Measurements from ENCODE around the gene PRELP.

GRCh38 chr1:203519896-203520295 lies 44.3 kb downstream of the PRELP start:
- TF ChIP-seq ZBTB17 (tag by site-specific recombination; IDR thresholded peaks at IDR 0.05), result no peak
- no peak for TF ChIP-seq CTCF (tag by site-specific recombination; IDR thresholded peaks at IDR 0.05)
- TF ChIP-seq ZNF747 (tag by site-specific recombination; IDR thresholded peaks at IDR 0.05), result no peak
- TF ChIP-seq ZSCAN16 (tag by site-specific recombination; IDR thresholded peaks at IDR 0.05), result no peak
- TF ChIP-seq ATF2 (tag by site-specific recombination; IDR thresholded peaks at IDR 0.05; ENCODE audit: low read depth), result no peak
- no peak for TF ChIP-seq PATZ1 (tag by site-specific recombination; IDR thresholded peaks at IDR 0.05)
